ENCODE results near the gene PAPLN.
A peak's percentile ranks its signal among the peaks of the same experiment; 100 is the strongest.

Gene PAPLN

DNA sequence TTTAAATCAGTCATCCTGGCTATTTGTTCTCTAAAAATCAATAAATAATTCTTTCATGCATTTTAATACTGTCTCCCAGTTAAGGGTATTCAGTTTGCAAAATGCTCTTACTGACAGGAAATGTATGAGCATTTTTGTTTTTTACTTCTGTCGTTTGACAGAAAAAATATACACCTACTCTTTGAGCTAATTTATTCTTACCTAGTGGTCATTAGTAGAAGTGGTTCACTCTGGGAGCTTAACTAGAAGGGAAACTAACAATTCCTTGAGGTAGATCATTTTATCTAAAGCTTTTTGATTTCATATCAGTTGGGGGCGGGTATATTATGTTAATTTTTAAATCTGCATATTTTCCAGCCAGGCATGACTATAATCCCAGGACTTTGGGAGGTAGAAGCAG is 33.8 kb upstream of the PAPLN start:
- DNase-seq (ENCODE audit: low spot score) = no peak
- H3K27ac ChIP-seq = no peak overlapping the region
- TF ChIP-seq, protein P1, sequence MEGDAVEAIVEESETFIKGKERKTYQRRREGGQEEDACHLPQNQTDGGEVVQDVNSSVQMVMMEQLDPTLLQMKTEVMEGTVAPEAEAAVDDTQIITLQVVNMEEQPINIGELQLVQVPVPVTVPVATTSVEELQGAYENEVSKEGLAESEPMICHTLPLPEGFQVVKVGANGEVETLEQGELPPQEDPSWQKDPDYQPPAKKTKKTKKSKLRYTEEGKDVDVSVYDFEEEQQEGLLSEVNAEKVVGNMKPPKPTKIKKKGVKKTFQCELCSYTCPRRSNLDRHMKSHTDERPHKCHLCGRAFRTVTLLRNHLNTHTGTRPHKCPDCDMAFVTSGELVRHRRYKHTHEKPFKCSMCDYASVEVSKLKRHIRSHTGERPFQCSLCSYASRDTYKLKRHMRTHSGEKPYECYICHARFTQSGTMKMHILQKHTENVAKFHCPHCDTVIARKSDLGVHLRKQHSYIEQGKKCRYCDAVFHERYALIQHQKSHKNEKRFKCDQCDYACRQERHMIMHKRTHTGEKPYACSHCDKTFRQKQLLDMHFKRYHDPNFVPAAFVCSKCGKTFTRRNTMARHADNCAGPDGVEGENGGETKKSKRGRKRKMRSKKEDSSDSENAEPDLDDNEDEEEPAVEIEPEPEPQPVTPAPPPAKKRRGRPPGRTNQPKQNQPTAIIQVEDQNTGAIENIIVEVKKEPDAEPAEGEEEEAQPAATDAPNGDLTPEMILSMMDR (conservative IDR thresholded peaks at IDR 0.05; ENCODE audit: low read depth) = no peak
- CTCF ChIA-PET = interaction anchor here (0.8 kb wide), 1 partner anchor 125 kb away, joined by 3 read pairs; no protein-coding TSS in a partner anchor
- POLR2A ChIA-PET (ENCODE audit: low non-redundant PET) = no interaction called here

DNA sequence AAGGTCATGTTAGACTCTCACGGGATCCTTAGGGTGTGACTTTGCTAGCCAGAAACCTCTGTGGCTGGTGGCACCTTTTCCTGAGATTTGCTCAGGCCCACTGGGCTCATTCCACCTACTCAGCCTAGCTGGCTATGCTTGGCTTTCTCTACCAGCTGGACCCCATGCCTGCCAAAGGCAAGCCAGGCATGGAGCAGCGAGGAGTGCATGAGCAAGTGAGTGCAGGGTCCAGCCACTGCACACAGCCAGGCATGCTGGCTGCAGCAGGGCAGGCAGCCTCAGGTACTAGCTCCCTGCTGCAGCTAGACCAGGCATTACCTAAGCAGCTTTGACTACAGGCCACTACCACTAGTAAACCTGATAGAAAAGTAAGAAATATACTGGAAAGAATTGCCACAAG is 29.7 kb upstream of the PAPLN start:
- TF ChIP-seq, protein P1 (conservative IDR thresholded peaks at IDR 0.05; ENCODE audit: low read depth) = no peak
- H3K27ac ChIP-seq = no peak overlapping the region
- POLR2A ChIA-PET (ENCODE audit: low non-redundant PET) = no interaction called here
- DNase-seq (ENCODE audit: low spot score) = no peak
- CTCF ChIA-PET = no interaction called here

DNA sequence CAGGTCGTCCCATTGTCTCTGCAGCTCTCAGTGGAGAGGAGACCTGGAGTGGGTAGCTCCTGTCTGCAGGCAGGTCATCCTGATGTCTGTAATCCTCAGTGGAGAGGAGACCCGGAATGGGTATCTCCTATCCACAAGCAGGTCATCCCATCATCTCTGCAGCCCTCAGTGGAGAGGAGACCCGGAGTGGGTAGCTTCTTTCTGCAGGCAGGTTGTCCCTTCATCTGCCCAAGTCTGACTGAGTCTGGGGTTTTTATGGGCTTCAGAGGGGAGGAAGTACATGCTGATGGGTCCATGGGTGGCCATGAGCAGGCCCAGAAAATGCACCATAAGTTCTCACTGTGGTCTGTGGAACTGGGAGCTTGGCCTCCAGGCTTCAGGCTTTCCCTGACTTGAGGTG is 28.9 kb upstream of the PAPLN start:
- TF ChIP-seq, protein P1 (conservative IDR thresholded peaks at IDR 0.05; ENCODE audit: low read depth) = no peak
- POLR2A ChIA-PET (ENCODE audit: low non-redundant PET) = no interaction called here
- no peak for DNase-seq (ENCODE audit: low spot score)
- CTCF ChIA-PET = interaction anchor here (0.7 kb wide), 1 partner anchor 425 kb away, joined by 3 read pairs; no protein-coding TSS in a partner anchor
- H3K27ac ChIP-seq = peak overlapping the region; percentile 57

DNA sequence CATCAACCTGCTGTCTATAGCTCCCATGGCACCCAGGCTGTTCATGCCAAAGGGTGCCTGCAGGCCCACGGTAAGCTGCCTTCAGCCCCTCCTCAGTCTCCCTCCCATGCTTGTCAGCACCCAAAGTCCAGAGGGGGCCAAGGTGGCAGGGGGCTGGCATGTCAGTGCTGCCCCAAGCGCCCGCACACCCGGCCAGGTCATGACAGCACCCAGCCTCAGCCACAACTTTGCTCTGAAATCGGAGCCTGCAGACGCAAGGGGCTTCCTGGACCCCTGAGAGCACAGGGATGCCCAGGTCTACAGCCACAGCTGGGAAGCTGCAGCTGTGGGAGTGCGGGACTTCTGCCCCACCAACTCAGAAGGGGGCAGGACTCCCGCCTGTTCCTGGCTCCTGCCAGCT is 28.5 kb upstream of the PAPLN start:
- peak overlapping the region; percentile 57 for H3K27ac ChIP-seq
- ChIA-PET CTCF (interaction anchor here (0.7 kb wide), 1 partner anchor 425 kb away, joined by 3 read pairs; no protein-coding TSS in a partner anchor), POLR2A (ENCODE audit: low non-redundant PET) (no interaction called here)
- DNase-seq (ENCODE audit: low spot score) = no peak
- TF ChIP-seq, protein P1 (conservative IDR thresholded peaks at IDR 0.05; ENCODE audit: low read depth) = no peak

DNA sequence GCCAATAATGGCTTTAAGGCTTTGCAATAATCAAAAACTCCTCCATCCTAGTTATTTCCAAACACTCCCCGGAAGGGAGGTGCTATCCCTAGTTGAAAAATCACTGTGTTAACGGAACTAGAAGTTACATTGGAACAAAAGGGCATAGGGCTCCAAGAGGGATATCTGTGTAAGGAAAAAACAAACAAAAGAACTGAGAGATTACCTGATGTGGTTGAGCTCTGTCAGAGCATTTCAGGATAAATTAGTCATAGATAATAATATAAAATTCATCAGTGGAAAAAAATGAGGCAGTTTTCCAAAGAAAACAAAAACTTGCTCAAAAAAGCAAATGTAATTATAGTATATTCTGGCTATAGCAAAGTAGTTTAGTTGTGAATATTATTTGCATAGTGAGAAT is 27.4 kb upstream of the PAPLN start:
- ChIA-PET CTCF (interaction anchor here (0.6 kb wide), 1 partner anchor 434 kb away, joined by 3 read pairs; no protein-coding TSS in a partner anchor), POLR2A (ENCODE audit: low non-redundant PET) (no interaction called here)
- TF ChIP-seq, protein P1 (conservative IDR thresholded peaks at IDR 0.05; ENCODE audit: low read depth) = no peak
- DNase-seq (ENCODE audit: low spot score) = peak; percentile 26
- no peak overlapping the region; the same call in 1 of the 2 replicates for H3K27ac ChIP-seq

DNA sequence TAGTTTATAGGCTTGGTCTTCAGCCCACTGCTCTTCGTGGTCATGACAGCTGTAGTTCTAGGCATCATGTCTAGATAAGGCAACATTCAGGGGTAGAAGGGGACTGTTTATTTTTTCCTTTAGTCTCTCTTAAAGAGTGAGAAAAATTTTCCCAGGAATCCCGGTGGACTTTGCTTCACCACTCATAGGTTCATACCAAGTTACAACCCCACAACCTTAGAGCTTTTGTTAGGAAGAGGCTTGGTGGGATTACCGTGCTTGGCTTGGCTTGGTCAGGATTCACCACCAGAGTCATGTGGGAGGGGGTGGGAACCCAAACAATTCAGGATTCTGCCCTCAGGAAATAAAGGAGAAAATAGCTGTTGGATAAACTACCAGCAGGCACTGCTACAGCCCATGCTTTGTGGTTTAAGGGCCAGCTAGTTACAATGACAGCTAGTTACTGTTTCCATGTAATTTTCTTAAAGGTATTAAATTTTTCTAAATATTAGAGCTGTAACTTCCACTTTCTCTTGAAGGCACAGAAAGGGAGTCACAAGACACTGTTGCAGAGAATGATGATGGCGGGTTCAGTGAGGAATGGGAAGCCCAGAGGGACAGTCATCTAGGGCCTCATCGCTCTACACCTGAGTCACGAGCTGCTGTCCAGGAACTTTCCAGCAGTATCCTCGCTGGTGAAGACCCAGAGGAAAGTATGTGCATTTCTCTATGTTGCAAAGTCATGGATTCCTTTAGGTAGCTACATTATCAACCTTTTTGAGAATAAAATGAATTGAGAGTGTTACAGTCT is 25.9 kb upstream of the PAPLN start:
- H3K27ac ChIP-seq = no peak overlapping the region
- DNase-seq (ENCODE audit: low spot score) = no peak
- ChIA-PET CTCF (no interaction called here), POLR2A (ENCODE audit: low non-redundant PET) (no interaction called here)
- TF ChIP-seq, protein P1 (conservative IDR thresholded peaks at IDR 0.05; ENCODE audit: low read depth) = no peak

All from RWPE1 (cell line).